ENCODE data around the gene CCDC92B.

The CCDC92B gene

GRCh38 chr17:2709183-2709661, 40.2 kb downstream of the CCDC92B start:
- TF ChIP-seq, protein P1, sequence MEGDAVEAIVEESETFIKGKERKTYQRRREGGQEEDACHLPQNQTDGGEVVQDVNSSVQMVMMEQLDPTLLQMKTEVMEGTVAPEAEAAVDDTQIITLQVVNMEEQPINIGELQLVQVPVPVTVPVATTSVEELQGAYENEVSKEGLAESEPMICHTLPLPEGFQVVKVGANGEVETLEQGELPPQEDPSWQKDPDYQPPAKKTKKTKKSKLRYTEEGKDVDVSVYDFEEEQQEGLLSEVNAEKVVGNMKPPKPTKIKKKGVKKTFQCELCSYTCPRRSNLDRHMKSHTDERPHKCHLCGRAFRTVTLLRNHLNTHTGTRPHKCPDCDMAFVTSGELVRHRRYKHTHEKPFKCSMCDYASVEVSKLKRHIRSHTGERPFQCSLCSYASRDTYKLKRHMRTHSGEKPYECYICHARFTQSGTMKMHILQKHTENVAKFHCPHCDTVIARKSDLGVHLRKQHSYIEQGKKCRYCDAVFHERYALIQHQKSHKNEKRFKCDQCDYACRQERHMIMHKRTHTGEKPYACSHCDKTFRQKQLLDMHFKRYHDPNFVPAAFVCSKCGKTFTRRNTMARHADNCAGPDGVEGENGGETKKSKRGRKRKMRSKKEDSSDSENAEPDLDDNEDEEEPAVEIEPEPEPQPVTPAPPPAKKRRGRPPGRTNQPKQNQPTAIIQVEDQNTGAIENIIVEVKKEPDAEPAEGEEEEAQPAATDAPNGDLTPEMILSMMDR (IDR thresholded peaks at IDR 0.05; ENCODE audit: low read depth, low read length), result no peak
- no peak overlapping the region for H3K4me3 ChIP-seq (replicated peaks in 1 of 2; ENCODE audit: low read depth in 2 of 2, low read length in 2 of 2)
- DNase-seq (ENCODE audit: low read depth in 2 of 2), result no peak

DNA sequence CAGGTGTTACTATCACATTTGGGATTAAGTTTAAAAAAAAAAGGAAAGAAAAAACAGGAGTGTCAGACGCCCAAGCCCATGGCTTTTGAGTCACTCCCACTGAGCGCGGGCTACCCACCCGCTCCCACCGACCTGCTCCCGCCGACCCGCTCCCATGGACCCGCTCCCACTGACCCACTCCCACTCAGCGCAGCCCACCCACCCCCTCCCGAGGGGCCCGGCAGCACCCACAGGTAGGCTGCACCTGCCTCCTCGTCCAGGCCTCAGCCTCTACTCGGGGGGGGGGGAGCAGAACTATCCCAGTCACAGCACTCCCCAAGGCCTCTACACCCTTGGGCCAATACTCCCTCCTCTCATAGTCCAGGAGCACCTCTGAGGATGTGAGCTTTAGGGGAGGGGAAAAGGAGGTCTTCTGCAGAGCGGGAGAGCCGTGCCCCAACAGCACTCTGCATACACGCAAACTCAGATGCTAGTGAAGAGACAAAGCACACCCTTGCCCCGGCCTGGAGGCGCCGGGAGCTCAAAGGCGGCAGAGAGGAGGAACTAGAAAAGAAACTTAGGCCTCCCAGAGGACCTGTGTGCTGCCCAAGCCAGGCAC, 40.8 kb downstream of the CCDC92B start:
- TF ChIP-seq, protein P1 (IDR thresholded peaks at IDR 0.05; ENCODE audit: low read depth, low read length), result no peak
- DNase-seq (ENCODE audit: low read depth in 2 of 2), result no peak
- no peak overlapping the region for H3K4me3 ChIP-seq (replicated peaks in 1 of 2; ENCODE audit: low read depth in 2 of 2, low read length in 2 of 2)

DNA sequence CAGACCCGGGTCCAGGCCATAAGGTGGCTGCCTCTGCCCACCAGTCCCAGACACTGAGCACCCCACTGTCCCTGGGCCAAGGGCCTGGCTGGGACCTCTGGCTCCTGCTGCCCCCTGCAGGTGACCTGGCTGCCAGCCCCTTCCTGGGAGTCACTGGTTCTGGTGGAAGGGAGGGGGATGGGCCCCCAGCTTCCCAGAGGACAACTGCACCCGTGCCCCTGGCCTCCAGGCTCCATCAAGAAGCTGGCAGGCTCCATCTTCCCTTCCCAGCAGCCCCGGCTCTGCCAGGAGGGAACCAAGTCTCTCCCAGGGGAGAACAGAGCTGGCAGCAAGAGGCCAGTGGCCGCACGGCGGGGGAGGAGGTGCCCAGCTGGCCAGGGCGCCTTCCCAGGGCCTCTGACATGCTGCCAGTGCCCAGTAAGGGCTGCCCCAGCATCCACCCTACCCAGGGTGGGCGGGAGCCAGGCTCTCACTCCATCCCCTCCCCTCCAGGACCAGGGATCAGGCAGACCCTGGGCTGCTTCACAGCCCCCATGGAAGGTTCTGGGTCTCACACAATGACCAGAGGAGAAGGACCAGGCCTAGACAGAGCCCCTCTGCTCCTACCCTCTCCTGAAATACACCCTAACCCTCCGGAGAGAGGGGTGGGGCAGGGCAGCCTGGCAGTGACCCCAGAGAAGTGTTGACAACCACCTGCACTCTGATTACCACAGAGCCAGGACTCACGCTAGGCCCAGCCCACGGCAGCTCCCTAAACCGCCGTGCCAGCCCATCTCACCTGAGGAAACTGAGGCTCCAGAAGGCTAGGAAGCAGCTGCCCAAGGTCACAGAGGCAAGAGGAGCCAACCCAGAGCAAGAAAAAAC, 41.5 kb downstream of the CCDC92B start:
- TF ChIP-seq, protein P1 (IDR thresholded peaks at IDR 0.05; ENCODE audit: low read depth, low read length), result peak; percentile 38
- H3K4me3 ChIP-seq (replicated peaks in 1 of 2; ENCODE audit: low read depth in 2 of 2, low read length in 2 of 2), result no peak overlapping the region
- peak in 1 of 2 donors; percentile 25 for DNase-seq (ENCODE audit: low read depth in 2 of 2)

- TF ChIP-seq, protein P1 (IDR thresholded peaks at IDR 0.05; ENCODE audit: low read depth, low read length), result no peak
- no peak for DNase-seq (ENCODE audit: low read depth in 2 of 2)
Measured at GRCh38 chr17:2706911-2707510, 42.4 kb downstream of the CCDC92B start.

DNA sequence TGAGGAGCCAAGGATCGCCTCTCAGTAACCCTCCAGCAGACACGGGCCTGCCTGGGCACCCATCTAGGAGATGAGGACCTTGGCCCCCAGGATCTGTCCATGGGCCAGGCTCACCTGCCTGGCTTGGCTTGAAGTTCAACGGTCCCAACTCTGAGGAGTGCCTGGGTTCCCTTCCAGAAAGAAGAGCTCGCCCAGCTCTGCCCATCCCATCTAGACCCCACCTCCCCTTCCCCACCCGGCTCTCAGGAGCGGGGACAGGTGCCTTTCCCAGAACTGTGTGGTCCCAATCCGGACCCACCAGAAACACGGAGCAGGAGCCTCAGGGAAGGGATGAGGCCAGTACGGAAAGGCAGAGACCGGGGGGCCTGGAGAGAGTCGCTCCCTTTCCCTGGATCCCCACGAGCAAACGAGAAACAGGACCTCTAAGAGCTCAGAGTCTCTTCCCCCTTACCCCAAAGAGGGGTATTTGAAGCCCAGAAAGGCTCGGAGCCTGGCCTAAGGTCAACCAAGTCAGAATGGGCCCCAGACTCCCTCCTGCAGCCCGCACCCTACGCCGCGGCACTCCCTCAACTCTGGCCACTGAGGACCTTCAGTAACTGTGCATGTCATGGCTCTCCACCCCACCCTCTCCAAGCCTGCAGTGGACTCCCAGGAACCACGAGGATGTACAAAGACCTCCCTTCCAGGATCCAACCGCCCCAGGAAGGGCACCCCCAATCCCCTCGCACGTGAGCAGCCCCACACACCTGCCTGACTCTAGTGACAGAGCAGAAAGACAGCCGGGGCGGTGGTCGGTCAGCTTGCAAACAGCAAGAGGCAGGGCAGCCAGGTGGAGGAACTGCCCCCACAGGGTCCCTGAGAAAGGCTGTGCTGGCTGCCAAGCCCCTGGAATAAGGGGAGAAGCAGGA, 43.3 kb downstream of the CCDC92B start:
- H3K4me3 ChIP-seq (replicated peaks in 1 of 2; ENCODE audit: low read depth in 2 of 2, low read length in 2 of 2), result no peak overlapping the region
- no peak for DNase-seq (ENCODE audit: low read depth in 2 of 2)
- TF ChIP-seq, protein P1 (IDR thresholded peaks at IDR 0.05; ENCODE audit: low read depth, low read length), result no peak

More at GRCh38 chr17:2706911-2707510, 42.4 kb downstream of the CCDC92B start:
- no peak overlapping the region for H3K4me3 ChIP-seq (replicated peaks in 1 of 2; ENCODE audit: low read depth in 2 of 2, low read length in 2 of 2)

- no peak overlapping the region for H3K4me3 ChIP-seq (replicated peaks in 1 of 2; ENCODE audit: low read depth in 2 of 2, low read length in 2 of 2)
- TF ChIP-seq, protein P1 (IDR thresholded peaks at IDR 0.05; ENCODE audit: low read depth, low read length), result no peak
- peak; percentile 34 to 55 for DNase-seq (ENCODE audit: low read depth in 2 of 2)
Measured at GRCh38 chr17:2705263-2705662, 44.2 kb downstream of the CCDC92B start.

Measured in cardiac fibroblast (primary cell).